Astrocyte of the cerebellum (primary cell): ENCODE data around the gene AGO3.
"Not testable (repeated sequence)": the region's sequence is repeated elsewhere in the genome, so short reads cannot be mapped to it uniquely, and the experiment has no call there.

Source experiments
- DNase-seq: peaks from one replicate; pipeline ENCODE4 v3.0.0-alpha.2; 2011; ENCODE audit warnings: low read depth
- H3K4me3 ChIP-seq: 2 replicates; pipeline ENCODE4 v1.5.1; 2011; ENCODE audit warnings: mild to moderate bottlenecking, low read depth, low read length, moderate library complexity
- in situ Hi-C: cut with HindIII; loops from 2 replicates; pipeline ENCODE4 v1.10.0; 2017; ENCODE audit warnings: low sequenced_read_pairs
- TF ChIP-seq, protein P1 (sequence below): IDR thresholded peaks from 2 replicates; pipeline ENCODE4 v1.5.1; 2012; ENCODE audit warnings: low read length, low read depth, moderate library complexity, mild to moderate bottlenecking; ENCODE audit errors: missing control alignments

The AGO3 gene

DNA sequence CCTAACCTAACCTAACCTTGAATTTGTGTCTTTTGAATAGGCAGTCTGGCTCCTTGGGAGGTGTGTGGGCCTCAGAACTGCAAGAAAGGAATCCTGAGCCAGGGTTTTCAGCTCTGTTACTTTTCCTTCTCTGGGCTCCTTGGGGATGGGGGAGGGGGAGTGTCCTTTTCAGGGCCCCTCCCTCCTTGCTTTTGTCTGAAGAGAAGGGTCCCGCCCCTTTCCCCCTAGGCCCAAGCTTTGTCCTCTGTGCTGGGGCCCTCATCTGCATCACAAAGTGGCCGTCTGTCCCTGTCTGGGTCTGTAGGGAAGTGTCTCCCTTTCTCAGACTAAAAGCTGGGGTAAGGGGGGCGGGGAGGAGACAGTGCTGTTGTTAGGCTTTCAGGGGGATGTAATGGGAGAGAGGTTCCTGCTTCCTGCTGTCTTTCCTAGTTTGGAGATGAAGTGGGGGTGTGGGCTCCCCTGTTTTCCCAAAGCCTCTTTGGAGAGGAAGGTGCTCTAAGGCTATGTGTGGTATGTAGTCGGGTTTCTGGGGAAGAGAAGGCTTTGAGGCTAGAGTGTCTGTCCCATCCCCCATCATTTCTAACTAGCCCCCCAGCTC, 44.8 kb upstream of the AGO3 start:
- TF ChIP-seq, protein P1, sequence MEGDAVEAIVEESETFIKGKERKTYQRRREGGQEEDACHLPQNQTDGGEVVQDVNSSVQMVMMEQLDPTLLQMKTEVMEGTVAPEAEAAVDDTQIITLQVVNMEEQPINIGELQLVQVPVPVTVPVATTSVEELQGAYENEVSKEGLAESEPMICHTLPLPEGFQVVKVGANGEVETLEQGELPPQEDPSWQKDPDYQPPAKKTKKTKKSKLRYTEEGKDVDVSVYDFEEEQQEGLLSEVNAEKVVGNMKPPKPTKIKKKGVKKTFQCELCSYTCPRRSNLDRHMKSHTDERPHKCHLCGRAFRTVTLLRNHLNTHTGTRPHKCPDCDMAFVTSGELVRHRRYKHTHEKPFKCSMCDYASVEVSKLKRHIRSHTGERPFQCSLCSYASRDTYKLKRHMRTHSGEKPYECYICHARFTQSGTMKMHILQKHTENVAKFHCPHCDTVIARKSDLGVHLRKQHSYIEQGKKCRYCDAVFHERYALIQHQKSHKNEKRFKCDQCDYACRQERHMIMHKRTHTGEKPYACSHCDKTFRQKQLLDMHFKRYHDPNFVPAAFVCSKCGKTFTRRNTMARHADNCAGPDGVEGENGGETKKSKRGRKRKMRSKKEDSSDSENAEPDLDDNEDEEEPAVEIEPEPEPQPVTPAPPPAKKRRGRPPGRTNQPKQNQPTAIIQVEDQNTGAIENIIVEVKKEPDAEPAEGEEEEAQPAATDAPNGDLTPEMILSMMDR, result no peak
- no peak for DNase-seq
- in situ Hi-C loops, result no loop called here
- H3K4me3 ChIP-seq, result no peak overlapping the region

DNA sequence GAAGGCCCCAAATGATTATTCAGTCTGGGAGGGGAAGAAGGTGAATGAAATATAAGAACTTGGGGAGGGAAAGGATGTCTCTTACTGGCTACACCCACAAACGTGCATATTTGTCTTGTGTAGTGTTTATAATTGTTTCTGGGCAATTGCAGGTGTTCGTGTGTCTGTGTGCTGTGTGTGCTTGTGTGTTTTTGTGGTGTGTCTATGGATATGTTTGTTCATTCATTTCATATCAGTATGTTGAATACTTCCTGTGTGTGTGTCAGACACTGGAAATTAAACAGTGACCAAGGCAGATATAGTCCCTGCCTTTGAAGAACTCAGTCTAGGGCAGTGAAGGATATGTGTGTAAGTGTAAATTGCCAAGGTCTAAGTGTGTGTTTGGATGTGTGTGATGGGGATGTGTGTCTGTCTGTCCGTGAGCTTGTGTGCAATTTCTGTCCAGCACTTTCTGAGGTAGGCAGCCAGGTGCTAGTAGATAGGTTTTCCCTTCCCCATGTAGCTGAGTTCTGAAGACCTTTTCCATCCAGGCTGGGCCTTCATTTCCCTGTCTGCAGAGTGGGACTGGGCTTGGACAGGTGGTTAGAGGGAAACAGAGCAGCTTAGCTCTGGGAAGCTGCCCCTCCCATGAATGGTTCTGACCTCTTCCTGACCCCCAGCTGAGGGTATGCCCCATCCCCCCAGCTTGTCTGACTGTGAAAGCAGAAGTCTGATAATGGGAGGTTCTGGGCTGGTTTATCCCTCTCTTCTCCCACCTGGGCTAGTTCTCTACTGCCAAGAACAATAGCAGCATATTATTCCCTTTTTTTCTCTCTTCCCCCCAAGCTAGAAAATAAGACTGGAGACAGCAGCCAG, 44.1 kb upstream of the AGO3 start:
- TF ChIP-seq, protein P1, result no peak
- in situ Hi-C loops, result no loop called here
- no peak overlapping the region for H3K4me3 ChIP-seq
- DNase-seq, result no peak

DNA sequence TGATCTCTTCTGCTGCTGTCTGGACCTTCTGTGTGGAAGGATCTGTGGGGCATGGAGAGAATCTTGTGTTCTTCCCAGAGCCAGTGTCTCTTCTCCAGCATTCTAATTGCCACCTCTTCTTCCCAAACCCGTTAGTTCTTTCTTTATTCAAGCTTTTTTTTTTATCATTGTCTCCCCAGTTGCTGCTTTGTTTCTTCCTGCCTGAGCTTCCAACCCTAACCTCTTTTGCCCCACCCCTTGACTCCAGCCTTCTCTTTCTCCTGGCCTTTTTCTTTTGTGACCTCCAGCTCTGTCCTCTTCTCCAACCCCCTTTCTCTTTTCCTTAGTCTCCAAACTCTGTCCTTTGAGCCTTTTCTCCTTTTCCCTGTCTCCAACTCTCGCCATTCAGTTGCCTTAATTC, 43.4 kb upstream of the AGO3 start:
- no peak for DNase-seq
- in situ Hi-C loops, result no loop called here
- TF ChIP-seq, protein P1, result no peak
- no peak overlapping the region for H3K4me3 ChIP-seq

DNA sequence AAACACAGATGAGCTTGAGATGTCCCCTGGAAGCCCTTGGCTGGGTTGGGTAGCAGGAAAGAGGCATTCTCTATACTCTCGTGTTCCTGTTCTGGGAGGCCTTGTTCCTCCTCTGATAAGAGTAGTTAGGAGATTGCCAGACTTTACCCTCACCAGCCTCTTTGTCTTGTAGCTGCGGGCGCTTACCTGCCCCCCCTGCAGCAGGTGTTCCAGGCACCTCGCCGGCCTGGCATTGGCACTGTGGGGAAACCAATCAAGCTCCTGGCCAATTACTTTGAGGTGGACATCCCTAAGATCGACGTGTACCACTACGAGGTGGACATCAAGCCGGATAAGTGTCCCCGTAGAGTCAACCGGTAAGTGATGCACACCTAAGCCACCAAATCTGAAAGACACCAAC, 42.6 kb upstream of the AGO3 start:
- DNase-seq, result no peak
- H3K4me3 ChIP-seq, result no peak overlapping the region
- TF ChIP-seq, protein P1, result no peak
- in situ Hi-C loops, result no loop called here

DNA sequence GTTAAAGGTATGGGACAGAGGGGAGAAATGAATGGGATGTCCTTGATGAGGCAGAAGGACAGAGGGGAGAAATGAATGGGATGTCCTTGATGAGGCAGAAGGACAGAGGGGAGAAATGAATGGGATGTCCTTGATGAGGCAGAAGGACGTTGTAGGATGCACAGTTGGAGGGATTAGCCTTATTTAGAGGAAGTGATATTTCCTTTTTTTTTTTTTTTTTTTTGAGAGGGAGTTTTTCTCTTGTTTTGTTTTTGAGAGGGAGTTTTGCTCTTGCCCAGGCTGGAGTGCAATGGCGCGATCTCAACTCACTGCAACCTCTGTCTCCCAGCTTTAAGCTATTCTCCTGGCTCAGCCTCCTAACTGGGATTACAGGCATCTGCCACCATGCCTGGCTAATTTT, 41.9 kb upstream of the AGO3 start:
- DNase-seq, in situ Hi-C loops, H3K4me3 ChIP-seq: not testable (repeated sequence)

DNA sequence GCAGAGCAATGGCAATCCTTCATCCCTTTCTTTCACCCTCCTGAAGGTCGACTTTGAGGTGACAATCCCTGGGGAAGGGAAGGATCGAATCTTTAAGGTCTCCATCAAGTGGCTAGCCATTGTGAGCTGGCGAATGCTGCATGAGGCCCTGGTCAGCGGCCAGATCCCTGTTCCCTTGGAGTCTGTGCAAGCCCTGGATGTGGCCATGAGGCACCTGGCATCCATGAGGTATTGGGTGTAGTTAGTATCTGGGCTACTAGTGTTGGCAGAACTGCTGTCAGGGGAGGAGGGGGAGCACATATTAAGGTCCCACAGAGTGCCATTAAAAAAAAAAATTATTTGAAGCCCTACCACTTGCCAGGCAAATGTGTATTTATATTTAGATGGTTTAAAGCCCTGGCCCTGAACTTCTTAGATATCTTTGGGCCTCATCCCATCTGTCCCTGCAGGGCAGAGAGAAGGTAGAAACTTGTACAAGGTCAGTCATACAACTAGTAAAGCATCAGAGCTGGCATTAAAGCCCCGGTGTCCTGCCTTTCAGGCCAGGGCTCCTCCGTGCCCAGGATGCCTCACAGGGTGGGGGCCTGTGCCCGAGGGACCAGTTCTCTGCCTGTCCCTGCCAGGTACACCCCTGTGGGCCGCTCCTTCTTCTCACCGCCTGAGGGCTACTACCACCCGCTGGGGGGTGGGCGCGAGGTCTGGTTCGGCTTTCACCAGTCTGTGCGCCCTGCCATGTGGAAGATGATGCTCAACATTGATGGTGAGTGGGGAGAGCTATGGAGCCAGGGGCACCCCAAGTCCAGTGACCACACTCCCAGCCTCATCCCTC, 37.6 kb upstream of the AGO3 start:
- TF ChIP-seq, protein P1, result no peak
- H3K4me3 ChIP-seq, result no peak overlapping the region
- in situ Hi-C loops, result no loop called here
- DNase-seq, result no peak
